ENCODE data around the gene SMURF2.

Gene SMURF2

GRCh38 chr17:64534187-64534586 is 127.9 kb downstream of the SMURF2 start:
- no peak for DNase-seq

DNA sequence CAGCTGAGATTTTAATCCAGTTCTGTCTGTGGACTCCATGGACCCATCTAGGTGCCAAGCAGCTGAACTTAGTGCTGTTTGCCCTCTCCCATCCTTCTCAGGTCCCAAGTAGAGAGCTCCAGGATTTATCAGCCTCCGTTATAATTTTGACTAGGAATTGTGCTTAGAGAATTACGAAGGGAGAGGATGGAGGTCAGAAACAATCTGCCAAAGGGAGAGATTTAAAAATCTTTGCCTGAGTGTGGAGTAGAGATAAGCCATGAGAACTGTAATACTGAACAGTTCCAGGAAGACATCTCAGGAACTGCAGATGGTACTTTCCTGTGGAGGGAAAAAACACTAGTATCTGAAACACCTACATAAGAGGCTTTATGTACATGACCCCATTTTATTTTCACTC is 128.3 kb downstream of the SMURF2 start:
- no peak for DNase-seq

- DNase-seq = no peak
Measured at GRCh38 chr17:64532409-64532808, 129.7 kb downstream of the SMURF2 start.

DNA sequence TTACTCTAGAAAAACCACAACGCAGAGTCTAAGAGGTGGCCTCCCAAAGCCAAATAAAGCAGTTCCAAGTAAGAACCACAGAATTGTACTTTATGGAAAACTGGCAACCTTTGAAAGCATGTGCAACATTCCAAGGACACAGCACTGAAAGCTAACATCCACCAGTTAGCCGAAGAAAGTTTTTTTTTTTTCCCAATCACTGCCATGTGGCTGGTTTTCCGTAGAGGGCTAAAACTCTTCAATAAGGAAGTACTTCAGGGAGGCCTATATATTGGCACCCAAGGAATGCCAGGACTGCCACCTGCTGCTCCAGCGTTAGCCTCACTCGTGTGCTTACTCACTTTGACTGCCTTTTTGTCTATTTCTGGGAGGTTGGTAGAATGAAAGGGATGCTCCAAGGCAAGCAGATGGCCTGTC is 130.1 kb downstream of the SMURF2 start:
- no peak for DNase-seq

- DNase-seq = no peak
Measured at GRCh38 chr17:64529221-64529620, 132.9 kb downstream of the SMURF2 start.

- no peak for DNase-seq
Measured at GRCh38 chr17:64527914-64528313, 134.2 kb downstream of the SMURF2 start.

DNA sequence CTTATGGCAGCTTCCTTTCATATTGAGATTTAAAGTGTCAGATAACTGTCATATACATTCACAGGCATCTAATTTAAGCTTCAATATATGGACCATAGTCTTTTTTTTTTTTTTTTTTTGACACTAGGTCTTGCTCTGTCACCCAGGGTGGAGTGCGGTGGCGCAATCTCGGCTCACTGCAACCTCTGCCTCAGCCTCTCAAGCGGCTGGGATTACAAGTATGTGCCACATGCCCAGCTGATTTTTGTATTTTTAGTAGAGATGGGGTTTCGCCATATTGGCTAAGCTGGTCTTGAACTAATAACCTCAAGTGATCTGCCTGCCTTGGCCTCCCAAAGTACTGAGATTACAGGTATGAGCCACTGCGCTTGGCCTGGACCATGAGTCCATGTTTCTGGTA is 141.7 kb downstream of the SMURF2 start:
- DNase-seq = no peak

DNA sequence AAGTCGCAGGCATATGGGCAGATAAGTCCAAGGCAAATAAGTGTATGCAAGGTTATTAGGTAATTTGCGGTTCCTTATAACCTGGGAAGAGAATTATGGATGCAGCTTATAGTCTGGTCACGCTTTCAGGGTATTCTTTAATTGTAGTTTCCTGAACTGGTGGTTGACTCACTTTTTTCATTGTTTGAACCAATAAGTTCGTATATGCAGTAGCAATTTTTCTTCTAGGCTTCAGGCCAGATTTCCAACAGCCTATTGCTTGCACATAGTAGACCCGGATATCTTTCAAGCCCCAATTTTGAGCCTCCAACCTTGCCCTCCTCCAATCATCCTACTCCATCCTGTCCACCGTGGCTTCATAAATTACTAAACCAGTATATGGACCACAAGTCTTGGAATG is 142.5 kb downstream of the SMURF2 start:
- DNase-seq = no peak

- DNase-seq = no peak
Measured at GRCh38 chr17:64515829-64516228, 146.3 kb downstream of the SMURF2 start.

DNA sequence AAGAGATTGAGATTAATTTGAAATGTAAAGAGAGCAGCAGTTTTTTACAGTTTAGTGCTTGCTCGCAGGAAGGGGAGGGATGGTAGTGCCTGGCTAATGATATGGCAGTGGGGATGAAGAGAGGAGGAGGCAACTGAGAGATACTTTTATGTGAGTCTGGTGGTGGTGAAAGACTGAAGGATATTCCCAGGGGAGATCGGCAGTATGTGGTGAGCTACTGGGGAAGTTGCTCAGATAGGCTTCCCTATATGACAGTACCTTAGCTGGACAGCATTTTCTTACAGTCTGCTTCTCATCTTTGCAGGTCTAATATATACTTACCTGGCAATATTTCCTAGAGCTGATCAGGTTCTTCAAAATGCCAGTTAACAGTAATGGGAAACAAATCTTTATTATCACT is 146.7 kb downstream of the SMURF2 start:
- no peak for DNase-seq

DNA sequence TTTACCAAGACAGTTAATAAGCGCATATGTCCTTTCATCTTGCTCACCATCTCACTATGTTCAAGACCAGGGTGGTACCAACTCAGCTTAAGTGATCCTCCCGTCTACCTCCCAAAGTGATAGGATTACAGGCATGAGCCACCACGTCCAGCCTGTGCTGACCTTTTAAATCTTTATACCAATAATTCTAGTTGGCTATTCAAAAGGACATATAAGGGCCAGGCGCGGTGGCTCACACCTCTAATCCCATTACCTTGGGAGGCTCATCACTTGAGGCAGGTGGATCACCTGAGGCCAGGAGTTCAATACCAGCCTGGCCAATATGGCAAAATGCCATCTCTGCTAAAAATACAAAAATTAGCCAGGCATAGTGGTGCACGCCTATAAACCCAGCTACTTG is 152.9 kb downstream of the SMURF2 start:
- no peak for DNase-seq

DNA sequence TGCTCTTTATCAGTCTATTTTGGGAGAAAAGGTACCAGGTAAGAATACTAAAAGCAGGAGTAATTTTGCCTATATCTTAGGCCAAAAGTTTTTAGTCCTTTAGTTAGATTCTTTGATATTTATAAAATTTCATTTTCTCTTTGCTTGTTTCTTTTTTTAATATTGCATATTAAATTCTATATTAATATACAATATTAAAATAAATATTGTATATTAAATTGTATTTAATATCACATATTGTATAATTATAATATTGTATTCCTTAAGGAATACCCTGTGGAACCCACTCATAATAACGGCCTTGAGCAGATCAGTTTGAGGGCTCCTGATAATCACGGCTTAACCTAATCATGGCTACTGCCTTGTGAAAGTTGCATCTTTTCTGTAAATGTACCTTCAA is 153.4 kb downstream of the SMURF2 start:
- no peak for DNase-seq

- no peak for DNase-seq
Measured at GRCh38 chr17:64507413-64507782, 154.7 kb downstream of the SMURF2 start.

GRCh38 chr17:64506576-64507412 is 155.3 kb downstream of the SMURF2 start, which contains the start of gene CEP95:
Gene CEP95 (plus strand): TSS chr17:64506977. CDS start chr17:64507098, 121 bp downstream.
- peak; percentile 98 for DNase-seq

DNA sequence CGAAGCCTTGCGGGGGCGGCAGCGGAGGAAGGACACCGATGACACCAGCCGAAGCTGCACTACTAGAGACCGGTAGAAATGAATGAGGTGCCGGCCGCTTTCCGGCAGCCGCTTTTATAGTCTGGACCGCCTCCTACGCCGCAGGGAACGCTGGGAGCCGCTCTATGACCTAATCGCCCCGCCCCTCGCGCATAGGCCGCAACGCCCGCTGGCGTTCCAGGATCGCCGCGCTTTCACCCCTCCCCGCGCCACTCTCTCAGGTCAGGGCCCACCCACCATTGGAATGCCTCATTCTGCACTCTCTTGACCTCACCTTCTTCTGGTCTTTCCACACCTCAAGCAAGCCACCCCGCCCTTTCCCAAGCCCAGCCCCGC is 155.9 kb downstream of the SMURF2 start, which contains the start of gene DDX5:
Gene DDX5 (minus strand): TSS at position 89 of the 375 bp plus-strand sequence. CDS start 170 bp downstream, outside the sequence.
- DNase-seq = peak; percentile 98

DNA sequence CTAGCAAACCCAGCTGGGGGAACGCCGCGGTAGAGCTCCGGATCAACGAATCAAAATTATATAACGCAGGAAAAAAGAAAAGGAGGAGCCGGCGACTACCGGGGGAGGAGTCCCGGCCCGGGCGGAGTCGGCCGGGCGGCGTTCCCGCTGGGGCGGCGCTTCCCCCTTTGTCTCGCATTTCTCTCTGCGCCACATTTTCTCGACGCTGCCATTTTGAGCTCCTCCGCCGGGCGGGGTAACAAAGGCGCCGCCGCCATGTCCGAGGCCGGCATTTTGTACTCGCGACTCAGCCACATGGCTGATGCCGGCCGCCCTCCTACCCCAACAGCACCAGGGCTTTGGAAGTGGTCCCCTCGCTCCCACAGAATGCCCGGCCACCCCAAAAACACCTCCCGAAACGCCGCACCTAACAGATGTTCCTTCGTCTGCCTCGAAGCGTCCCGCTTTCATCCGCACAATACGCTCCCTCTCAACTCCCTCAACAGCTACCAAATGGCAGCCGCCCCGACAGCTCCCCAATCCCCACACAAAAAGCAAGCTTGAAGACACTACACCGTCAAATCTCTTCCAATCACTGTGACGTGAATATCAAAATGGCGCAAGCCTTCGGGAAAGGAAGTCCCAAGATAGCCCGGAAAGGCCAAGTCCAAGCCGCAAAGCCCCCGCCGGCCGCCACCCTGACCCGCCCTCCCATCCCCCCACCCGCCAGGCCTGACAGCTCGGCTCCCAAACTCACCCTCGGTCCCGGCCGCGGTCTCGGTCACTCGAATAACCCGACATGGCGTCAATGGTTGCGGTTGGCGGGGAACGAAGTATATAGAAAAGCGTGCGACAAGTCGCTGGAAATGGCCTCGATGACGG is 156.5 kb downstream of the SMURF2 start:
- peak; percentile 90 for DNase-seq

DNA sequence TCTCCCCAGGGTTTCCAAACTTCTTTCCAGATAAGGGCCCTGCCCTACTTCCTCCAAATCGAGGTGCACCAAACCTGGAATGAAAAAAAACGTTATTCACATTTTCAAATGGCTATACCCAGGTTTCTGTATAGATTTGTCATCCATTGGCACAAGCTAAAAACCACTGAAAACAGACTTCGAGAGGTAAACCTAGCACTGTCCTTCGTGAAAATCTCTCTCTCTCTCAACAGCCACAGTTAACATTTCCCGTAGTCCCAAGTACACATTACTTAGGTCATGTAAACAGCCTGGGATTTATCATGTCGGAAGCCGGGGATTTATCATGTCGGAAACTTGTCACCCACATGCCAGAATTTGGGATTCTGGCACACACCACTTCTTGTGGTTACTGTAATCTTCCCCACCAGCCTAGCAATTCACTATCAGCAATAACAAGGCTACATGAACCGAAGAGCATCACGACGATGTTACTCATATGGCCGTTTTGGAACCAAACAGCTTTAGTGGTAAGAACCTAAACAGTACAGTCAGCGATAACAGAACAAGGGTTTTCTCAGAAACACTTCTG is 157.3 kb downstream of the SMURF2 start:
- DNase-seq = no peak

GRCh38 chr17:64503821-64504768 is 158.0 kb downstream of the SMURF2 start:
- DNase-seq = no peak

DNA sequence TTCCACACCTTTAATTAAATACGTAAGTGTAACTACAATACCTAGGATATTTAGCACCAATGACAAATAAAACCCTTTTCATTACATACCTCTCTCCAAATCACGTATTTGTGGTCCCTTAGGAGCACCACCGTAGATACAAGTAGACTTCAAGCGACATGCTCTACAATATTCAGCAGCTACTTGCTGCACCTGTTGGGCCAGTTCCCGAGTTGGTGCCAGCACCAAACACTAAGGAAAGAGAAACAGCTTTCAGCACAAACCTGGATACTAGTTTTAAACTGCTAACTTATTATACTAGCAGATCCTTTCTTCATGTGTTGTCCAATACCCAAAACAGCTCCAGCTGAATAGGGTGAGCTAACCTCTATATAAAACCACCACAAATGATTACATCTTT is 158.8 kb downstream of the SMURF2 start:
- DNase-seq = no peak

- no peak for DNase-seq
Measured at GRCh38 chr17:64502809-64503208, 159.3 kb downstream of the SMURF2 start.

DNA sequence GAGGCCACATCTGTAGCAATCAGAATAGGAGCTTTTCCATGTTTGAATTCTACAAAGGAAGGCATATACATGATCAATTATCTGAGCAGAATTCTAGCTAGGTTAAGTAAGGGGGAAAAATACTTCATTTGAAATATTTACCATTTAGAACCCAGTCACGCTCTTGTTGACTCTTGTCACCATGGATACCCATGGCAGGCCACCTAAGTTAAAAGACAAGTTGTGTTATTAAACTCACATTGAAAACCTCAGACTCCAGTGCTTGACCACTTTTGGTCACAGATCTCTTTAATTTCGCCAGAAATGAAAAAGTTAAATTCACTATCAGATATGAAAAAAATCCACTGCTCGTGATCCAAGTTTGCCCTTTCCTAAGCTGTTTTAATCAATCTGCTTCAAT is 160.1 kb downstream of the SMURF2 start:
- DNase-seq = no peak

All from activated CD8-positive, alpha-beta memory T cell treated with anti-CD3 and anti-CD28 coated beads, Interleukin-2, amount 50 U/mL, for 48 hours (primary cell).